VCaP (cell line): ENCODE measurements around the gene TESK2.

Source experiments
- H3K27ac ChIP-seq: fragments of 450-650 bp; 2 replicates; pipeline ENCODE4 v1.5.1; 2017
- CTCF ChIP-seq: fragments of 450-650 bp; conservative IDR thresholded peaks from 2 replicates; pipeline ENCODE4 v1.5.1; 2017; ENCODE audit warnings: mild to moderate bottlenecking, moderate library complexity

TESK2 gene

GRCh38 chr1:45411510-45411899 lies 79.5 kb downstream of the TESK2 start:
- H3K27ac ChIP-seq: peak overlapping the region; percentile 31
- TF ChIP-seq CTCF: no peak

- TF ChIP-seq CTCF: no peak
- H3K27ac ChIP-seq: peak overlapping the region; percentile 31; the same call in 1 of the 2 replicates
Observed at GRCh38 chr1:45410850-45411509, 80.0 kb downstream of the TESK2 start.

GRCh38 chr1:45409276-45409675 lies 81.7 kb downstream of the TESK2 start:
- TF ChIP-seq CTCF: no peak
- no peak overlapping the region for H3K27ac ChIP-seq

- no peak overlapping the region for H3K27ac ChIP-seq
- TF ChIP-seq CTCF: no peak
Observed at GRCh38 chr1:45407629-45408287, 83.2 kb downstream of the TESK2 start.

- H3K27ac ChIP-seq: no peak overlapping the region
- no peak for TF ChIP-seq CTCF
Observed at GRCh38 chr1:45405636-45406035, 85.3 kb downstream of the TESK2 start.

- peak overlapping the region; percentile 84 for H3K27ac ChIP-seq
Observed at GRCh38 chr1:45403718-45404117, 87.2 kb downstream of the TESK2 start.

GRCh38 chr1:45403298-45403697 lies 87.7 kb downstream of the TESK2 start:
- TF ChIP-seq CTCF: no peak

More at GRCh38 chr1:45403718-45404117, 87.2 kb downstream of the TESK2 start:
- no peak for TF ChIP-seq CTCF

More at GRCh38 chr1:45403298-45403697, 87.7 kb downstream of the TESK2 start:
- peak overlapping the region; percentile 84 for H3K27ac ChIP-seq
